Neural progenitor cell (in vitro differentiated cells): ENCODE measurements around the gene VSTM4. TPM values are rescaled to one million over a fixed set of nuclear protein-coding genes. Genes with fewer than 3 reads are reported as not detected.

ENCODE experiments used
- DNase-seq: peaks from one replicate; pipeline ENCODE4 v3.0.0-alpha.2; 2016; ENCODE audit warnings: low spot score
- H2AFZ ChIP-seq: fragments of 200-600 bp; sonication (generic); replicated peaks from 2 replicates; pipeline ENCODE4 v1.6.1; 2016; ENCODE audit warnings: antibody characterized with exemption
- H3F3A ChIP-seq: fragments of 200-600 bp; sonication (generic); 2 replicates; pipeline ENCODE4 v1.6.1; 2016; ENCODE audit warnings: antibody characterized with exemption, low read depth
- H3K27ac ChIP-seq: fragments of 200-600 bp; sonication (generic); 2 replicates; pipeline ENCODE4 v1.5.1; 2016; ENCODE audit warnings: mild to moderate bottlenecking
- H3K27me3 ChIP-seq: fragments of 200-600 bp; sonication (generic); 2 replicates; pipeline ENCODE4 v1.6.1; 2016; ENCODE audit warnings: mild to moderate bottlenecking, moderate library complexity
- H3K36me3 ChIP-seq: fragments of 200-600 bp; sonication (generic); 2 replicates; pipeline ENCODE4 v1.5.1; 2016
- H3K4me1 ChIP-seq: fragments of 200-600 bp; sonication (generic); 2 replicates; pipeline ENCODE4 v1.6.1; 2016; ENCODE audit warnings: mixed run types
- H3K4me2 ChIP-seq: fragments of 200-600 bp; sonication (generic); 2 replicates; pipeline ENCODE4 v1.6.1; 2016
- H3K4me3 ChIP-seq: fragments of 200-600 bp; sonication (generic); 2 replicates; pipeline ENCODE4 v1.5.1; 2016
- H3K79me2 ChIP-seq: fragments of 200-600 bp; sonication (generic); 2 replicates; pipeline ENCODE4 v1.6.1; 2016; ENCODE audit warnings: low read depth
- H3K9ac ChIP-seq: fragments of 200-600 bp; sonication (generic); 2 replicates; pipeline ENCODE4 v1.6.1; 2016
- H3K9me3 ChIP-seq: fragments of 200-600 bp; sonication (generic); 2 replicates; pipeline ENCODE4 v1.5.1; 2016; ENCODE audit warnings: low read depth
- H4K20me1 ChIP-seq: fragments of 200-600 bp; sonication (generic); 2 replicates; pipeline ENCODE4 v1.6.1; 2016; ENCODE audit warnings: low read depth
- H3K27ac Mint-ChIP-seq: 3 replicates; pipeline ENCODE4 v1.8.0; 2021; ENCODE audit warnings: mixed read lengths
- H3K27me3 Mint-ChIP-seq: 2 replicates; pipeline ENCODE4 v1.8.0; 2022; ENCODE audit warnings: low read depth, mild to moderate bottlenecking, inconsistent platforms, moderate library complexity, mixed read lengths; ENCODE audit not compliant: insufficient read depth
- H3K36me3 Mint-ChIP-seq: 3 replicates; pipeline ENCODE4 v1.8.0; 2021; ENCODE audit warnings: mixed read lengths
- H3K4me1 Mint-ChIP-seq: 3 replicates; pipeline ENCODE4 v1.8.0; 2021; ENCODE audit warnings: mixed read lengths
- H3K4me3 Mint-ChIP-seq: 3 replicates; pipeline ENCODE4 v1.8.0; 2021; ENCODE audit warnings: mild to moderate bottlenecking, moderate library complexity, mixed read lengths
- H3K9me3 Mint-ChIP-seq: 3 replicates; pipeline ENCODE4 v1.8.0; 2020; ENCODE audit warnings: mixed read lengths
- CTCF ChIP-seq: fragments of 200-600 bp; sonication (generic); IDR thresholded peaks from 2 replicates; pipeline ENCODE4 v1.5.1; 2017; ENCODE audit warnings: antibody characterized with exemption, mild to moderate bottlenecking
- EZH2 ChIP-seq: fragments of 200-600 bp; sonication (generic); IDR thresholded peaks from 2 replicates; pipeline ENCODE4 v1.6.1; 2017; ENCODE audit warnings: antibody characterized with exemption, mild to moderate bottlenecking, moderate library complexity
- EZH2phosphoT487 ChIP-seq: fragments of 200-600 bp; sonication (generic); IDR thresholded peaks from 2 replicates; pipeline ENCODE4 v1.6.1; 2017; ENCODE audit warnings: antibody characterized with exemption
- total RNA-seq: library from RNA; depleted of rRNA; stranded (reverse); fragments of >200 nt; gene quantifications from 2 replicates; pipeline ENCODE4 v1.2.3, GENCODE V29; 2015; ENCODE audit warnings: low replicate concordance

Gene VSTM4
- total RNA-seq, 1 donor from 2014 or later = 0.92 TPM

DNA sequence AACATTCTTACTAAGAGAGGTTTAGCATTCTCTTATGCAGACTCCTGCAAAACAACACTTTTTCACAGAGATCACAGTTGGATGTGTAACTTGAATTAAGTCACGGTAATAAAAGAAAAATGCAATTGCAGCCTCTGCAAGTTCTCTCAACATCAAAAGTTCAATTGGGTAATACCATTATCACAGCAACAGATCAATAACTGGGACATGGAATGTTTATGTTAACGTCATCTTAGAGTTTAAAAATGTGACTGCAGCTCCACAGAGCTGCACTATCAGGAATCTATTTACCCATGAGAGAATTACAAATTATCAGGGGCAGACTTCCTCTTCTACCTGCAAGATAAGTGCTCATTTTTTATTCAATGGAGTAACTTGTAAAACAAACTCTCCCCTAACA, 86.7 kb downstream of the VSTM4 start:
- H3K27ac Mint-ChIP-seq = no peak overlapping the region
- TF ChIP-seq EZH2 = no peak
- no peak for TF ChIP-seq EZH2phosphoT487
- no peak for TF ChIP-seq CTCF
- no peaks in the 10 kb centered on the region for H3K27me3 Mint-ChIP-seq
- no peaks in the 10 kb centered on the region for H3K9me3 ChIP-seq
- no peak overlapping the region for H3K9ac ChIP-seq
- H3K36me3 ChIP-seq = no peaks in the 10 kb centered on the region
- H3K36me3 Mint-ChIP-seq = no peaks in the 10 kb centered on the region
- H3K27me3 ChIP-seq = no peaks in the 10 kb centered on the region
- H3F3A ChIP-seq = no peaks in the 10 kb centered on the region
- H3K4me1 Mint-ChIP-seq = no peaks in the 10 kb centered on the region
- no peak overlapping the region for H3K27ac ChIP-seq
- H3K4me3 ChIP-seq = no peak overlapping the region
- no peaks in the 10 kb centered on the region for H3K9me3 Mint-ChIP-seq
- H3K4me1 ChIP-seq = no peaks in the 10 kb centered on the region
- no peak overlapping the region for H3K4me2 ChIP-seq
- H3K4me3 Mint-ChIP-seq = no peak overlapping the region
- H3K79me2 ChIP-seq = no peaks in the 10 kb centered on the region
- no peak for DNase-seq
- H4K20me1 ChIP-seq = no peaks in the 10 kb centered on the region
- no peak overlapping the region for H2AFZ ChIP-seq

DNA sequence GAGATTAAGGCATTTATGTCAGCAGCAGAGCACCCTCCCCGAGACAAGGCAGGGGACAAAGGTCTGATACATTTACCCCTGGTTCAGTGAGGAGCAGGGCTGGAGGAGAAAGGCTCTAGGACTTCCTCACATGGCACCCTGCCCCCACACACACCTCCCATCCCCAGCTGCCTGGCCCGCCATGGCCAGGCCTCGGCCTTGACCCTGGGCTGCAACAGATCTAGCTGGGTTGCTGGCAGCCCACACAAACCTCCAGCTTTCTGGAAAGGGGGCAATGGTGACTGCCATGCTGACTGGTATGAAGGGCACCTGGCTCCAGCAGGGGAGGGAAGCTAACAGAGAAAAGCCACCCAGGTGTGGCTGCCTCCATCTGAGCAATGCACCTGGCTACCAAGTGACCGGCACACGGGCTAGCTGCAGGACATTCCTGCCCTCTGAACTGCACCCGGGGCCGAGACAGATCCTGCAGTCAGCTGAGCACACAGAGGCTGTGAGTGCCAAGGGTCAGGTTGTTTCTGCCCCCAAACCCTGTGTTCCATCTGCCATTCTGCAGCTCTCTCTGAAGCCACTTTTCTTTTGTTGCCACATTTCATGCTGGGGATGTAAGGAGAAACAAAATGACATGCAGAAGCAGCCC, 89.9 kb downstream of the VSTM4 start:
- Mint-ChIP-seq H3K36me3 (no peaks in the 10 kb centered on the region), H3K4me3 (no peak overlapping the region), H3K9me3 (no peaks in the 10 kb centered on the region), H3K4me1 (no peaks in the 10 kb centered on the region), H3K27me3 (no peaks in the 10 kb centered on the region), H3K27ac (no peak overlapping the region)
- no peaks in the 10 kb centered on the region for H3F3A ChIP-seq
- no peaks in the 10 kb centered on the region for H3K79me2 ChIP-seq
- no peak overlapping the region for H3K4me3 ChIP-seq
- no peaks in the 10 kb centered on the region for H3K36me3 ChIP-seq
- DNase-seq = no peak
- no peak overlapping the region for H3K27ac ChIP-seq
- no peak overlapping the region for H3K9ac ChIP-seq
- no peaks in the 10 kb centered on the region for H4K20me1 ChIP-seq
- TF ChIP-seq EZH2 = no peak
- no peak for TF ChIP-seq CTCF
- TF ChIP-seq EZH2phosphoT487 = no peak
- H3K9me3 ChIP-seq = no peaks in the 10 kb centered on the region
- no peaks in the 10 kb centered on the region for H3K4me1 ChIP-seq
- H2AFZ ChIP-seq = no peak overlapping the region
- no peak overlapping the region for H3K4me2 ChIP-seq
- H3K27me3 ChIP-seq = no peaks in the 10 kb centered on the region

DNA sequence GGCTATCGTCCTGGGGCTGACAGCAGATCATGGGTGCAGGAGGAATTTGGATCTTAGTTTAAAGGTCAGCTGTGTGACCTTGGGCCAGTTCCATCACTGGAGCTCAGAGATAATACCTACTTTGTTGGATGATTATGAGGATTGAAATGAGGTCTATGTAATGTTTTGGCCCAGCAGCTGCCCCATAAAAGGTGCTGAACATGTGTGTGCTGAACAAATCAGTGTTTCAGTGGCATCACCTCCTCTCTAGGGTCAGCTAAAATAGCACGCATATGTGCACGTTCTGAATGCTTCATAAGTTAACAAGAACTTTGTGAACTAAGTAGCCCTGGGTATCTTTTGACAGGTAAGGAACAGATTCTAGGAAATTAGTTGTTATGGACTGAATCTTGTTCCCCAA, 90.8 kb downstream of the VSTM4 start:
- Mint-ChIP-seq H3K36me3 (no peaks in the 10 kb centered on the region), H3K4me1 (no peaks in the 10 kb centered on the region), H3K27ac (no peak overlapping the region), H3K27me3 (no peaks in the 10 kb centered on the region), H3K9me3 (no peaks in the 10 kb centered on the region), H3K4me3 (no peak overlapping the region)
- no peak overlapping the region for H3K27ac ChIP-seq
- TF ChIP-seq EZH2 (no peak), CTCF (no peak), EZH2phosphoT487 (no peak)
- no peaks in the 10 kb centered on the region for H3K27me3 ChIP-seq
- no peak overlapping the region for H3K9ac ChIP-seq
- H3K4me3 ChIP-seq = no peak overlapping the region
- no peaks in the 10 kb centered on the region for H3K4me1 ChIP-seq
- no peak for DNase-seq
- H4K20me1 ChIP-seq = no peaks in the 10 kb centered on the region
- no peaks in the 10 kb centered on the region for H3K79me2 ChIP-seq
- H3K9me3 ChIP-seq = no peaks in the 10 kb centered on the region
- no peaks in the 10 kb centered on the region for H3K36me3 ChIP-seq
- no peak overlapping the region for H3K4me2 ChIP-seq
- no peaks in the 10 kb centered on the region for H3F3A ChIP-seq
- H2AFZ ChIP-seq = no peak overlapping the region
